GM19240 (cell line): Measurements from ENCODE around the gene SMIM20.

Experiments used
- DNase-seq: peaks from one replicate; pipeline ENCODE4 v3.0.0; 2011; ENCODE audit warnings: low spot score; ENCODE audit not compliant: insufficient read length

SMIM20 gene

DNA sequence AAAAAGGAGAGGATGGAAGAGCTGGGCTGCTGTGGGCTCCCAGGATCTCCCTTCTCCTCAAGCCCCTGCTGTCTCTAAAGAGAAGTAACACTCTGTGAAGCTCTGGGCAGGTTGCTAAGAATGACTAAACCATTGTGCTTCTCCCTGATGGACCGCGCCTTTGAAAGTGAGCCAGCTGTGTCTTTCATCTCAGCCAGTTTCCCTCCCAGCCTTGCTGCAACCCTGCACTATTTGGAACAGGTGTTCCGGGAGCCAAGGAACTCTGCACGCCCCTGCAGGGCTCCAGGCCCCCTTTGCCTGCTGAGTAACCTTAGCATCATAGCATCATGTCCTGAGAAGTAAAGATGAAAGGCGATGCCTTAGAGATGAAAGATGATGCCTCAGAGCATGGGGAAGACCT lies 39.7 kb downstream of the SMIM20 start:
- no peak for DNase-seq

DNA sequence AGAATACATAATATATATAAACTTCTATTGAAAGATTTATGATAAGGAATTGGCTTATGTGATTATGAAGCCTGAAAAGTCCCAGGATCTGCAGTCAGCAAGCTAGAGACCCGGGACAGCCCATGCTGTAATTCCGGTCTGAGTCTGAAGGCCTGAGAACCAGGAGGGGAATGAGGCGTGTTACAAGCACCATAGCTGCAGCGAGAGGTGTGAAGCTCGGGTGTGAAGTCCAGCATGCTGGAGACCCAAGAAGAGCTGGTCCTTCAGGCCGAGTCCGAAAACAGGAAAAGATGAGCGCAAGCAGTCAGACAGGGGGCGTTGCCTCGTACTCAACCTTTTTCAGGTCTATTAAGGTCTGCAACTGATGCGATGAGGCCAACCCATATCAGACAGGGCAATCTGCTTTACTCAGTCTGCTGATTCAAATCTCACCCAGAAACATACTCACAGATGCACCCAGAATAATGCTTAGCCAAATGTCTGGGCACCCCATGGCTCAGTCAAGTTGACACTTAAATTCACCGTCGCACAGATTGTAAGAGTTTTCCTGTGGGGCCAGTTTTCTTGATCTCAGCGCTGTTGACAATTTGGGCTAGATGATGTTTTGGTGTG lies 40.4 kb downstream of the SMIM20 start:
- no peak for DNase-seq

DNA sequence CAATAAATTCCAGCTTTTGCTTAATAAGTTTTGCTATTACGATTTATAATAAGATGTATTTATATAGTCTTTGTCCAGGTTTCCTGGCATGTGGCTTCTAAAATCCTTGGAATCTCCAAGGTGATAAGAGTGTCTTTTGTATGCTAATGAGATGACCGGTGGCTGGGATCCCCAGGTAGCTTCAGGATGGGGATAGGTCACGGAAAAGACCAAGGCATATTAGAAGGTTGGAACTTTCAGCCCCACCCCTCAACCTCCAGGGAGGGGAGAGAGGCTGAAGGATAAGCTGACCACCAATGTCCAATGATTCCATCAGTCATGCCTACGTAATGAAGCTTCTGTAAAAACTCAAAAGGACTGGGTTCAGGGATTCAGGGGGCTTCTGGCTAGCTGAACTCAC lies 41.7 kb downstream of the SMIM20 start:
- no peak for DNase-seq

DNA sequence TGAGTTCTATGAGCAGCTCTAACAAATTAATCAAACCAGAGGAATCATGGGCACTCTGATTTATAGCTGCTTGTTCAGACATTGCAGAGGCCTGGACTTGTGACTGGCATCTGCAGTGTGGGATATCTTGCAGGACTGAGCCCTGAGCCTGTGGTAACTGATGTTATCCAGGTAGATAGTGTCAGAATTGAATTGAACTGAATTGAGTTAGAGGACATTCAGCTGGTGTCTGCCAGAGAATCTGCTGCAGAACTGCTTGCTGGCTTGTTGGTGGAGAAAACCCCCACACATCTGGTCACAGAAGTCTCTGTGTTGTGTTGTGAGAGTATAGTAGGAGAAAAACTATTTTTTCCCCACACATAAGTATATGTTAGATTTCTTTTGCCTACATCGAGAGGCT lies 42.2 kb downstream of the SMIM20 start:
- no peak for DNase-seq

DNA sequence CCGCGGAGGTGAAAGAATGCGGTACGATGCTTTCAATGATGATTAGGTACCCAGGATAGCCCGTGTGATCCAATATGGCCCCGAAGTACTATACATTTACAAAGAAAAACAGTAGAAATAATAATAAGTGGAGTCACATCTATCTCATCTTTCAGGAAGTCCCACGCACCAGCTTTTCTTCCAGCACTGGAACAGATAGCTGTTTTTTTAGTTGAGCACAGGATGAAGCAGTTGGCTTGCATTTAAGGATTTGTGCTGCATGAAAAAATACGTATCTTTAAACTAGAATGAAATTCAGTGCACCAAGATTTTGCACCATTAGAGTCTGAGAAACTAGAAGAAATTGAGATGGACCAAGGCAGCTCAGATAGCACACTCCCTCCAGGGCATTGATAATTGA lies 44.1 kb downstream of the SMIM20 start:
- DNase-seq = no peak

DNA sequence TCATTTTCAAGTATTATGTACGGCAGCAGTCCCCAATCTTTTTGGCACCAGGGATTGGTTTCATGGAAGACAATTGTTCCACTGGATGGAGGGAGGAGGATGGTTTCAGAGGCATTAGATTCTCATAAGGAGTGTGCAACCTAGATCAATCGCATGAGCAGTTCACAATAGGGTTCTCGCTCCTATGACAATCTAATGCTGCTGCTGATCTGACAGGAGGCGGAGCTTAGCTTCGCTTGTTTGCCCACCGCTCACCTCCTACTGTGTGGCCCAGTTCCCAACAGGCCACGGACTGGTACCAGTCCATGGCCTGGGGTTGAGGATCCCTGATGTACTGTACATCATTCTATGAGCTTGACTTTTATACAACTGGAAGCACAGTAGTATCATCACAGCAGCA lies 48.4 kb downstream of the SMIM20 start:
- no peak for DNase-seq

DNA sequence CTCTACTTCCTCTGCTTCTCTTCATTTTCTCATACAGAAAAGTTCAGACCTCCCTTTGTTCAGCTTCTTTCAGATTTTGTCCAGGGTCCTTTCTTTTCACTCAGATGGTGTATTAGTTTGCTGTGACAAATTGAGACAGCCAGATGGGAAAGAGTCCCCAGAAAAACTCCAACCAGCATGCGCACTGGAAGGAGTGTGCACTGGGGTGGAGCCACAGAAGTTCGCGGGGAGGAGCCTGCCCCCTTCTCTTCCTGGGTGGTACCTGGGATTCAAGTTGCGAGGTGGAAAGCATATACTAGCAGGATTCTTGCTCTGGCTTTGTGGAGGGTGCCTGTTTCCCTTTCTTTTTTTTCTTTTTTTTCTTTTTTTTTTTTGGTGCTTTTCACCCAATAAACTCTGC lies 51.6 kb downstream of the SMIM20 start:
- no peak for DNase-seq

DNA sequence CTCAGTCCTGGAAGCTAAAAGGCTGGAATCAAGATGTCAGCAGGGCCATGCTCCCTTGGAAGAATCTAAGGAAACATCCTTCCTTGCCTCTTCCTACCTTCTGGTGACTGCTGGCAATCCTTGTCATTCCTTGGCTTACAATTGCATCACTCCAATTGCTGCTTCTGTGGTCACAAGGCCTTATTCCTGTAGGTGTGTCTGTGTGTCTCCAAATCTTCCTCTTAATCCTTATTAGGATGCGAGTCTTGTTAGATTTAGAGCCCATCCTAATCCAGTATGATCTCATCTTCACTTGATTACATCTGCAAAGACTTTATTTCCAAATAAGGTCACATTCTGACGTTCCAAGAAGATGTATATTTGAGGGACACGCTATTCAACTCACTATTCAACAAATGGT lies 52.2 kb downstream of the SMIM20 start:
- no peak for DNase-seq

DNA sequence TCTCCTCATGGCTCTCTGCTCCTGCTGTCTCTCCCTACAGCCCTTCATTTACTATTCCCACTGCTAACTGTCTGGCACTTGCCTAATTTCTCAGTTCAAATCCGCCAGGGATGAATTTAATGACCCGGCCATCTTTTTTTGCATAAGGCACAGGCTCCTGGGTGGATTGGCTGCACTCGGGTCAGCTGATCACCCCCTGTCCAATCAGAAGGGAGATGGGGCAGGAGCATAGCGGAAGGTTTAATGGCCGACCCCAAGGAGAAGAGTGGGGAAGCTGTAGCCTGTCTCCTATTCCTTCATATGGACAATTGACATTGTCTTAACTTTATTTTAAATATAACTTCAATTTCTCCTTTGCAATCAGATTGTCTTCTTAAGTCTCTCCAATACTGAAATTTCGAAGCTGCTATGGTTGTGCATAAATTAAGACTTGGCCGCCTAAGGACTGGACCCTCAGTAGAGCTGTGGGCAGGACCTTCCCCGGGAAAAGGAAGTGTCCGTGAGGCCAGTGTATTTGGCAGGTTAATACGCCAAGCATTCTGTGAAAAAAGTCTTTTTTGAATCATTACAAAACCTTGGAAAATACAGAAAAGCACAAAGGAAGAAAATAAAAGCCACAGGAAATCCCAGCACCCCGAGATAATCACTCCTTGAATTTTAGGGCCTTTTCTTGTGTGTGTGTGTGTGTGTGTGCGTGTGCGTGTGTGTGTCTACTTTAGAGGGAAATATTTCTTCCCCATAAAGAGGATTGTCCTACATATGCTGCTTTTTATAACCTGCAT lies 55.5 kb downstream of the SMIM20 start:
- no peak for DNase-seq

DNA sequence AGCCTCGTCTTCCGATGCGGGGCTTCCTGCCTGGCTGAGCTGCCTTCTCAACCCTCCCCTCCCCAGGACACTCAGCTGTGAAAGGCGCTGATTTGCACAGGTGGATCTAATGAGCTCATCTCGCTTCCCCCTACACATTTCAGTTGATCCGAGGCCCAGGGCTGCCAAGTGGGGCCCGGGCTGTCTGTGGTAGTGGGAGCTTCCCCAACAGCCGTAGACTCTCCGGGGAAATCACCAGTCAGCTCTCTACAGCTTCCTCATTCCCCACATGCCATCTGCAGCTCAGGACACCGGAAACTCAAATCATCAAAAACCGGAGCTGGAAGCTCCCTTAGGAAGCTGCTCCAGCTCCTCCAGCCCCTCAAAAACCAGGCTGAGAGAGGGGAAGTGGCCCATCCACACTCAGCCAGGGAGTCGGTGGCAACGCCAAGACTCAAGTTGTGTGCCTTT lies 56.2 kb downstream of the SMIM20 start:
- no peak for DNase-seq

DNA sequence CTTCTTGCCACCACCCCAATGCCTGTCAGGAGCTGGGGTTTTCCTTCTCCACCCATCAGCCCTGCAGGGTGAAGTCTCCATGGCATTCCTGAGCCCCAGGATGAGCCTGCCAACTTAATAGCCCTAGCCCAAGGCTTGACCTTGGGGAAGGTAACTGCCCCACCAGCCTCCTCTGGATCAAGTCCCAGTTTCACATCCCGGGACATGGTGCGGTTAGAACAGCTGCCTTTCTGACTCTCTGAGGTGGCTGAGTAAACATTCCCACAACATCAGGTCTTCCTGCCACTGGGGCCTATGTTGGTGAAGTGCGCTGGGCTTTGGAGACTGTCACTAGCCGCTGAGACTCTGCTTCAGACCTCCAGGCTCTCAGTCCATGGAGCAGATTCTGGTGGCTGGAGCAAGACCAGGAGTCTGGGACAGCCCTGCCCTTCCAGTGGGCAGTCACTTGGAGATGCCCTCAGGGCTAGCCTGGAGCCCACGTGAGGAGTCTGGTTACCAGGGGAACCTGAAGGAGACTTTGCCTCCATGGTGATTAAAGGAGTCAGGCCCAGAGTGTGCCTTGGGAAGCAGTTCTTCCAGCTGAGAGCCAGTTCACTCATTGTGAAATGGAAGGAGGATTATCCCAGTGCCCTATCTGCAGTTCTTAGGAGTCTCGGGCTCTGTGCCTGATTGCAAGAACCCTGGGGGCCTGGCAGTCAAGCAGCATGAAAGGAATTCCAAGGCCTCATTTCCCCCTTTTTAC lies 56.8 kb downstream of the SMIM20 start:
- no peak for DNase-seq

DNA sequence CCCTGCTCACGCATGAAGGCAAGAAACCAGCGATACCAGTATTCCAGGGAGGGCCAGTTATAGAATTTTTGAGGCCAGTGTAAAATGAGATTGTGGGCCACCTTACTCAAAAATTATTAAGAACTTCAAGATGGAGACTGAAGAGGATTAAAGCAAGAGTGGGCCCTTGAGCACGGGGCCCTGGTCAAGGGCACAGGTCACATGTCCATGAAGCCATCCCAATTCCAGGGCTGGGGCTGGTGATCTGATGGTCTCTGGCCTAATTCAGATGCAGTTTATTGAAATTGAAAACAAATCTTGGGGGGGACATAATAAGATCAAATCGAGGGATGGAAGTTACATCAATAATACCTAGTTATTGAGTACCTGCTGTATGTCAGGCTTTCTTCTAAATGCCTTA lies 58.3 kb downstream of the SMIM20 start:
- no peak for DNase-seq

DNA sequence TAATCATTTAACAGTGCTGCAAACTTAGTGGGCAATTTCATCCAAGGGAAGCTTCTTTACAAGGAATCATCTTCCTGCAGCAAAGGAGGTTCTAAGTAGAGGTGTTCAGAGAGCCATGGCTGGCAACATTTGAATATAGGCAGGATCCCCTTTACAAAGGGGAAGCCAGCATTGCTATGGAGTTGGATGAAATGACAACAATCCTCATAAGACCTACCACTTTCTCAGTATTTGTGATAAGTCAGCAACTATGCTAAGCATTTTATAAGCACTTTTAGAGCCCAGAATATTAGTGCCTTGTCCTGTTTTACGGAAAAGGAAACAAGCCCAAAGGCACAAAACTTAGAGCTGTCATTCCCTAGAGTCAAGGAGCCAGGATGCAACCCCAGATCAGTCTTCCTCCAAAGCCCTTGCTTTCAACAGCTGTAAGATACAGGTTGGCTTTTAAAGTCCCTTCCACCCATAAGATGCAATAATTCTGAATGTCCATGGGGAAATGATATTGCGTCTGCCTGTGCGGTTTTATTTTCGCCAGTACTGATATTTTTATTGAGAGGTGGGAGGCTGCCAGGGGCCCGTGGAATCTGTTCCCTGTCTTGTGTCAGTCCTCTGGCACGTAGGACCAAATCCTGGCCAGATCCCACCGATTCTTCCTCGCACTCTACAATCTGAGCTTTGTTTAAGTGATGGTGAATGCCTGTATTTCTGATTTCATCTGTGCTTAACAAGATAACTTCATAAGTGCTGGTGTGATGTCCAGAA lies 59.1 kb downstream of the SMIM20 start:
- DNase-seq = no peak

DNA sequence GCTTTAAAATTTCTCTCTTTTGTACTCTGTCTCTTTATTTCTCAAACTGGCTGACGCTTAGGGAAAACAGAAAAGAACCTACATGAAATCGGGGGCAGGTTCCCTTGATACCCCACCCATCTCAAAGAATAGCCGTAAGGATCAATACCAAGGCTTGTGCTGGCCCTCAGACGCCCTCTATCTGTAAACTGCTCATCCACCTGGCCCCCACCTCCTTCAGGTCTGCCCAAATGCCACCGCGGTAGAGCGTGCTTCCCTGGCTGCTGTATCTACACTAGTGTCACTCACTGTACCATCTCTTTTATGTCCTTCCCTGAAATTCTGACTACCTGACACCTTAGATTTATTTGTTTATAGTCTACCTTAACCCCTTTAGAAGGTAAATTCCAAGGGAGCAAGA lies 62.8 kb downstream of the SMIM20 start:
- no peak for DNase-seq

DNA sequence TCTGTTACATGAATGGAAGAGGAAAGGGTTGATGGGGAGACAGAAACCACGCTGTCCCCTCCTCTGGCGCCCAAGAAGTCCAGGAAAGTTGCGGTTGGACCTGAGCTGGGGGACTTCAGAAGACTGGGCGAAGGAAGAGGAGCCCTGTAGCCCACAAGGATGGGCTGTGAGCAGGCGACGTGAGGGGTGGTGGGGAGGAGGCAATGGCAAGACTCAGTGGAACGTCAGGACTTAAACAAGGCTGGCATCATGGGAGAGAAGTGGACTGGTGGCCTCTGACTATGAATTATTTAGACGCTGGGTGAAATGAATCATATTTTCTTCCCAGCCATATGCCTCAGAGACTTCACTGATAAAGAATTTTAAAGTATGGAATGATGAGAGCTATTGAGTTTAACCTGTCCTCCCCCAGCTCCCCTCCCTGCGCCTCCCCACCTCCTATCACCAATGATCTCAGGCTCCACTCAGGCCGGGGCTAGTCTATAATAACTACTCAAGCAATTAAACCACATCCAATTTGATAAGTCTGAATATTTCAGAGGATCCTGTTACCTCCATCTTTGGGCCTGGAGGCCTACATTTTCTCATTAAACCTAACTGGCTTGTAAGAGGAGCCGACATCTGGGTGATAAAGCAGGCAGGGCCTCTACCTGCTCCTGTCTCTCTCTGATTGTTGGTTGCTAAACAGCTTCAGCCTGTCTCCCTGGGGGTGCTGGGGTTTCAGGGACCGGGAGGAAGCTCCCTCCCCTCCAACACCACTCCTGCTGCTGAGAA lies 63.6 kb downstream of the SMIM20 start:
- DNase-seq = no peak

DNA sequence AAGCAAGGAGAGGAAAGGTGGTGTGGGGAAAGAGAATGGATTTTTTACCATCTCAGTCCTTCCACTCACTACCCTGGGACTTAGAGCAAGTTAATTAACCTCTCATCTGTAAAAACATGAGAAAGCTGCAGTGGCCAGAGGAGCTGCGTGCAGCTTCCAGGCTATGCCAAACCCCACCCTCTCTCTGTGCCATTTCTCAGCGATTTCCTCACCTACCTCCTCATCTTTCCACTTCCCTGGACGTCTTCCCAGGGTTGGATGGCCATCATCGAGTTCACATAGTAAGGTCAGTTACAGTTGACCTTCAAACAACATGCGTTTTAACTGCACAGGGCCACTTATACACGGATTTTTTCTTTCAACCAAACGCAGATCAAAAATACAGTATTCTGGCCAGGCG lies 64.3 kb downstream of the SMIM20 start:
- DNase-seq = no peak
